ENCODE data around the gene FAM83G.
"Not testable (repeated sequence)": the region's sequence is repeated elsewhere in the genome, so short reads cannot be mapped to it uniquely, and the experiment has no call there.

Gene FAM83G

GRCh38 chr17:19023209-19023999 lies 18.8 kb upstream of the FAM83G start:
- no peak for DNase-seq (ENCODE audit: low read depth in 2 of 2, low spot score in 1 of 2)

- no peak for DNase-seq (ENCODE audit: low read depth in 2 of 2, low spot score in 1 of 2)
Observed at GRCh38 chr17:19022747-19023146, 18.2 kb upstream of the FAM83G start.

GRCh38 chr17:19022128-19022527 lies 17.6 kb upstream of the FAM83G start:
- no peak for DNase-seq (ENCODE audit: low read depth in 2 of 2, low spot score in 1 of 2)

- DNase-seq (ENCODE audit: low read depth in 2 of 2, low spot score in 1 of 2), result no peak
Observed at GRCh38 chr17:19021622-19022083, 17.1 kb upstream of the FAM83G start.

- not testable (repeated sequence) for DNase-seq (ENCODE audit: low read depth in 2 of 2, low spot score in 1 of 2)
Observed at GRCh38 chr17:19021011-19021621, 16.6 kb upstream of the FAM83G start.

- no peak for DNase-seq (ENCODE audit: low read depth in 2 of 2, low spot score in 1 of 2)
Observed at GRCh38 chr17:19020016-19020415, 15.5 kb upstream of the FAM83G start.

GRCh38 chr17:19019041-19019941 lies 14.7 kb upstream of the FAM83G start:
- no peak for DNase-seq (ENCODE audit: low read depth in 2 of 2, low spot score in 1 of 2)

- DNase-seq (ENCODE audit: low read depth in 2 of 2, low spot score in 1 of 2), result no peak
Observed at GRCh38 chr17:19018600-19018950, 14.0 kb upstream of the FAM83G start.

- DNase-seq (ENCODE audit: low read depth in 2 of 2, low spot score in 1 of 2), result no peak
Observed at GRCh38 chr17:19017804-19018599, 13.4 kb upstream of the FAM83G start.

- DNase-seq (ENCODE audit: low read depth in 2 of 2, low spot score in 1 of 2), result no peak
Observed at GRCh38 chr17:19017401-19017800, 12.8 kb upstream of the FAM83G start.

GRCh38 chr17:19016881-19017280 lies 12.3 kb upstream of the FAM83G start:
- DNase-seq (ENCODE audit: low read depth in 2 of 2, low spot score in 1 of 2), result no peak

- DNase-seq (ENCODE audit: low read depth in 2 of 2, low spot score in 1 of 2), result no peak
Observed at GRCh38 chr17:19016297-19016696, 11.7 kb upstream of the FAM83G start.

GRCh38 chr17:19015428-19015827 lies 10.9 kb upstream of the FAM83G start:
- no peak for DNase-seq (ENCODE audit: low read depth in 2 of 2, low spot score in 1 of 2)

- DNase-seq (ENCODE audit: low read depth in 2 of 2, low spot score in 1 of 2), result no peak
Observed at GRCh38 chr17:19014628-19015215, 10.2 kb upstream of the FAM83G start.

GRCh38 chr17:19013806-19014627 lies 9.5 kb upstream of the FAM83G start:
- no peak for DNase-seq (ENCODE audit: low read depth in 2 of 2, low spot score in 1 of 2)

- DNase-seq (ENCODE audit: low read depth in 2 of 2, low spot score in 1 of 2), result no peak
Observed at GRCh38 chr17:19013226-19013625, 8.7 kb upstream of the FAM83G start.

- no peak for DNase-seq (ENCODE audit: low read depth in 2 of 2, low spot score in 1 of 2)
Observed at GRCh38 chr17:19012171-19013080, 7.9 kb upstream of the FAM83G start.

- no peak for DNase-seq (ENCODE audit: low read depth in 2 of 2, low spot score in 1 of 2)
Observed at GRCh38 chr17:19011581-19011980, 7.0 kb upstream of the FAM83G start.
